ENCODE measurements around the gene RIN2. TPM values are rescaled to one million over a fixed set of nuclear protein-coding genes. Genes with fewer than 3 reads are reported as not detected.
A peak's percentile ranks its signal among the peaks of the same experiment; 100 is the strongest.

The RIN2 gene
- 10 to 100 TPM; 68.2 to 87.2 (median 79.6) TPM for total RNA-seq

DNA sequence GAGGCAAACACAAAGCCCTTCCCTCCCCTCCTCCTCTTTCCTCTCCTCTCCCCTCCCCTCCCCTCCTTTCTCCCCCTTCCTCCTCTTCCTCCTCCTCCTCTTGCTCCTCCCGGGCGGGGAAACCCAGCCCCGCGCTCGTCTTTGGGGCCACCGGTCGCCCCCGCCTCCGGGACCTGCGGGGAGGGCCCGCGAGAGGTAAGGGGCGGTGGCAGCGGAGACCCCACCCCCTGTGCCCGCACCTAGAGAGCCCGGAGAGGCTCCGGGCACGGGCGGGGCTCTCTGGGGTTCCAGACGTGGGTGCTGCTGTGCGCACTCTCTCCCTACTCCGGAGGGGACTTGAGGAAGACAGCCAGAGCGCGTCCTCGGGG is at the start of gene RIN2:
TSS of gene RIN2 (plus strand) at position 126 of the 368 bp plus-strand sequence. CDS start 131,344 bp downstream, outside the sequence.
- 0% methylated on average over 3 of the region's 25 CpGs for WGBS
- Histone ChIP-seq H3K27ac (peak within 1 kb of the TSS; percentile 96), H3K4me3 (peak within 1 kb of the TSS; percentile 65), H3K9me3 (no peaks in the 10 kb centered on the region), H3K4me1 (peaks cover 40% of the 10 kb centered on the region), H3K27me3 (no peaks in the 10 kb centered on the region), H3K36me3 (no peaks in the 10 kb centered on the region)
- peak in 1 of 2 donors; percentile 83 for DNase-seq (ENCODE audit: low spot score in 2 of 2)
- TF ChIP-seq CTCF (IDR thresholded peaks at IDR 0.05): no peak
- TF ChIP-seq POLR2A (IDR thresholded peaks at IDR 0.05): no peak
- no peak for TF ChIP-seq EP300 (IDR thresholded peaks at IDR 0.05)
- TF ChIP-seq POLR2AphosphoS5 (IDR thresholded peaks at IDR 0.05): no peak

DNA sequence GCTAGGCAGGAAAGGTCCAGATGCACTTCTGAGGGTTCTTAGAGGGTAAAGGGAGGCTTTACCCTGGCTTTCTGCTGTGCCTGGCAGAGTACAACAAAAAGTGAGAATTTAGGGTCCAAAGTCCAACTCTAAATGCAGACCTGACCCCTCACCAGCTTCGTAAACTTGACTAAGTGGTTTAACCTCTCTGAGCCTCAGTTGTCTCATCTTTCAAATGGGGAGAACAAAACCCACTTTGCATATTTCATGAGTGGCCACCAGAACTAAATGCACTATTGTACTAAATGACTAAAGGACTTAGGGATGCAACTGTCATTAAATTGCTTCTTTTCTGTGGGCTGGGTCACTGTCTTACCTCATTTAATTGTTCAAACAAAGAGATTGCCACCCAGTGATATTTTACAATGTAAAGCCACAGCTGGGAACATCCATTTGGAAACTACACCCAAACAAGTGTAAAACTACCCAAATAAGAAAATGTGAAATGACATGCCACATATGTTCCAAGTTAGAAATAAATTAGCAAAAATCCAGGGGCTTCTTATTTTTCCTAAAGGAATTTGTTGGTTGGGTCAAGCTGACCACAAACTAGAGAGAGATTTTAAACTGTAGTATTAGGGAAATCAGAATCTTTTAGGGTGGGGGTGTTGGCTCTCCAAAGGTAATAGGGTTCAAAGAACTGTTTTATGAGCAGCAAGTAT is 48.3 kb upstream of the RIN2 start:
- no peaks in the 10 kb centered on the region for H3K9me3 ChIP-seq
- no peaks in the 10 kb centered on the region for H3K27me3 ChIP-seq
- no peak overlapping the region for H3K4me3 ChIP-seq
- no peak overlapping the region for H3K27ac ChIP-seq
- no peaks in the 10 kb centered on the region for H3K36me3 ChIP-seq
- TF ChIP-seq EP300 (IDR thresholded peaks at IDR 0.05) (no peak), POLR2A (IDR thresholded peaks at IDR 0.05) (no peak), CTCF (IDR thresholded peaks at IDR 0.05) (no peak), POLR2AphosphoS5 (IDR thresholded peaks at IDR 0.05) (no peak)
- peaks cover 4% of the 10 kb centered on the region for H3K4me1 ChIP-seq
- no peak for DNase-seq (ENCODE audit: low spot score in 2 of 2)
- WGBS: 100% methylated on average over 1 of the region's 1 CpG

DNA sequence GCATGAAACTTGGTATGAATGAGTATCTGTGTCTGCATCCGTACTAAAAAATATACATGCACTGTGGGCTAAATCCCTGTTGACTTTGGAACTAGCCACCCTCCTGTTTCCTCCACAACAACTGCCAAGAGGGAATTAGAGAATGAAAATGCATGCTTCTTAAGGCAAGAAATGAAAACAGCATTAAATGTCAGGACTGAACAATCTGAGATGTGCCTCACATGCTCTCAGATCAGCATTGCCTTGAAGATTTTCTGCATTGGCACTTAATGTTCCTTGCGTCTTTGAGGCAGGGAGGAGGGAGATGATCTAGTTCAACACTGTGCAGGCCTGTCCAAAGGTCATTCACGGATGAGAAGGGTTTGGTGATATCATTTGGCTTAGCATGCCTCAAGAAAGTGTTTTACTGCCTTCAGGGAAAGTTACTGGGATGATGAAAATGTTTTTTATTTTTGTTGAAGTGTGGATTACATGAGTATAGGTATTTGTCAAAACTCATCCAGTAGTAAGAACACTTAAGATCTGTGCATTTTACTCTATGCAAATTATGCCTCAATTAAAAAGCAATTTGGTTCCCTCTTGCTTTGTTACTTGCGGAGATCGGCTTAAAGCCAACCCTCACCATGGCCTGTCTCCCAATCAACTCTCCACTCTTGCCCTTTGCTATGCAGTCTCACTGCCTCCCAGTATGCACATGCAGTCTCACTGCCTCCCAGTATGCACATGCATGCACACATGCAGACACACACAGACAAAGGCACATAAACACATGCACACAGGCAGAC is 47.5 kb upstream of the RIN2 start:
- DNase-seq (ENCODE audit: low spot score in 2 of 2): no peak
- Histone ChIP-seq H3K9me3 (no peaks in the 10 kb centered on the region), H3K27me3 (no peaks in the 10 kb centered on the region), H3K4me3 (no peak overlapping the region), H3K36me3 (no peaks in the 10 kb centered on the region), H3K27ac (no peak overlapping the region), H3K4me1 (peaks cover 4% of the 10 kb centered on the region)
- no peak for TF ChIP-seq EP300 (IDR thresholded peaks at IDR 0.05)
- TF ChIP-seq POLR2A (IDR thresholded peaks at IDR 0.05): no peak
- no peak for TF ChIP-seq POLR2AphosphoS5 (IDR thresholded peaks at IDR 0.05)
- no peak for TF ChIP-seq CTCF (IDR thresholded peaks at IDR 0.05)
- 45% methylated on average over 5 of the region's 5 CpGs for WGBS

DNA sequence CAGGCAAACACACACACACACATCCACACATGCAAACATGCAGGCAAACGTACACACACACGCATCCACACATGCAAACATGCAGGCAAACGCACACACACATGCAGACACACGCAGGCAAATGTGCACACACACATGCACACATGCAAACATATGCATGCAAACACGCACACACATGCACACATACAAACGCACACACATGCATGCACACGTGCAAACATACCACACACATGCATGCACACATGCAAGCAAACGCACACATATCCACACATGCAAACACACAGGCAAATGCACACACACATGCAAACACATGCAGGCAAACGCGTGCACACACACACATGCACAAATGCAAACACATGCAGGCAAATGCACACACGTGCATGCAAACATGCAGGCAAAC is 46.9 kb upstream of the RIN2 start:
- Histone ChIP-seq H3K4me3 (no peak overlapping the region), H3K27me3 (no peaks in the 10 kb centered on the region), H3K36me3 (no peaks in the 10 kb centered on the region), H3K4me1 (peaks cover 4% of the 10 kb centered on the region), H3K27ac (no peak overlapping the region), H3K9me3 (no peaks in the 10 kb centered on the region)
- 78% methylated on average over 10 of the region's 11 CpGs for WGBS
- no peak for TF ChIP-seq EP300 (IDR thresholded peaks at IDR 0.05)
- TF ChIP-seq CTCF (IDR thresholded peaks at IDR 0.05): no peak
- no peak for TF ChIP-seq POLR2A (IDR thresholded peaks at IDR 0.05)
- TF ChIP-seq POLR2AphosphoS5 (IDR thresholded peaks at IDR 0.05): no peak
- DNase-seq (ENCODE audit: low spot score in 2 of 2): no peak

- no peak overlapping the region for H3K27ac ChIP-seq
- WGBS: 54% methylated on average over 4 of the region's 4 CpGs
Measured at GRCh38 chr20:19712721-19713260, 45.3 kb upstream of the RIN2 start.

More at GRCh38 chr20:19712721-19713260, 45.3 kb upstream of the RIN2 start:
- Histone ChIP-seq H3K9me3 (no peaks in the 10 kb centered on the region), H3K4me3 (no peak overlapping the region), H3K36me3 (no peaks in the 10 kb centered on the region), H3K27me3 (no peaks in the 10 kb centered on the region), H3K4me1 (peaks cover 4% of the 10 kb centered on the region)
- TF ChIP-seq POLR2A (IDR thresholded peaks at IDR 0.05) (no peak), CTCF (IDR thresholded peaks at IDR 0.05) (no peak), POLR2AphosphoS5 (IDR thresholded peaks at IDR 0.05) (no peak), EP300 (IDR thresholded peaks at IDR 0.05) (no peak)
- DNase-seq (ENCODE audit: low spot score in 2 of 2): no peak

Data from suprapubic skin (tissue), 4 donors.